Measurements from ENCODE around the gene RICTOR. TPM values are rescaled to one million over a fixed set of nuclear protein-coding genes. Genes with fewer than 3 reads are reported as not detected.
A peak's percentile ranks its signal among the peaks of the same experiment; 100 is the strongest.

The RICTOR gene
- total RNA-seq, 2 donors from 2014 or later = 35.1 to 84.8 TPM

GRCh38 chr5:38899936-38900335 lies 174.3 kb downstream of the RICTOR start:
- no peak for ATAC-seq (replicated peaks)
- H3K36me3 Mint-ChIP-seq (ENCODE audit: low read depth) = no peaks in the 10 kb centered on the region
- no peaks in the 10 kb centered on the region for H3K4me1 Mint-ChIP-seq
- H3K9me3 Mint-ChIP-seq = peaks cover 7% of the 10 kb centered on the region
- no peak overlapping the region for H3K27ac Mint-ChIP-seq
- H3K27me3 Mint-ChIP-seq = peaks cover 13% of the 10 kb centered on the region
- H3K4me3 Mint-ChIP-seq = no peak overlapping the region

GRCh38 chr5:38896760-38897159 lies 177.4 kb downstream of the RICTOR start:
- H3K36me3 Mint-ChIP-seq (ENCODE audit: low read depth) = no peaks in the 10 kb centered on the region
- no peak overlapping the region for H3K27ac Mint-ChIP-seq
- H3K9me3 Mint-ChIP-seq = peaks cover 5% of the 10 kb centered on the region
- H3K4me3 Mint-ChIP-seq = no peak overlapping the region
- peaks cover 15% of the 10 kb centered on the region for H3K27me3 Mint-ChIP-seq
- H3K4me1 Mint-ChIP-seq = no peaks in the 10 kb centered on the region
- ATAC-seq (replicated peaks) = no peak

GRCh38 chr5:38892363-38892762 lies 181.8 kb downstream of the RICTOR start:
- no peak overlapping the region for H3K27ac Mint-ChIP-seq
- no peaks in the 10 kb centered on the region for H3K4me1 Mint-ChIP-seq
- H3K9me3 Mint-ChIP-seq = peaks cover 5% of the 10 kb centered on the region
- H3K36me3 Mint-ChIP-seq (ENCODE audit: low read depth) = no peaks in the 10 kb centered on the region
- H3K27me3 Mint-ChIP-seq = peaks cover 27% of the 10 kb centered on the region
- H3K4me3 Mint-ChIP-seq = no peak overlapping the region
- peak; percentile 29 for ATAC-seq (replicated peaks)

DNA sequence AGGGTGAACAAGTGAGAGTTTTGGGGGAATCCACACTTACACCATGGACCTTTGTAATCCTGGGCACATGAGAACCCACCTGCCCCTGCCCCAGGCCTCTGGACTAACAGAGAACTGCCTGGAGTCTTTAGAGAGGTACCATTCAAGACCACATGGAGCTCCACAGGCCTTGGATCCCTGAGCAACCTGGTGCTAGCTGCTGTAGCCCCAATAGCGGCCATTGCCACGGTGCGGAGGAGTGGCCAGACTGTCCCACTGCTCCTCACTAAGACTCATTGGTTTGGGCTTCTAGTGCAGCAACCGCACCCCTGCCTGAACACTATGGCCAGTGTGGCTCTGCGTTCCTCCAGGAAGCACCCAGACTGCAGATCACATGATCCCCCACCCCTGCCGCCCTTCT lies 182.6 kb downstream of the RICTOR start:
- Mint-ChIP-seq H3K9me3 (peaks cover 5% of the 10 kb centered on the region), H3K4me3 (no peak overlapping the region), H3K4me1 (no peaks in the 10 kb centered on the region), H3K36me3 (ENCODE audit: low read depth) (no peaks in the 10 kb centered on the region), H3K27me3 (peaks cover 22% of the 10 kb centered on the region), H3K27ac (no peak overlapping the region)
- ATAC-seq (replicated peaks) = no peak

DNA sequence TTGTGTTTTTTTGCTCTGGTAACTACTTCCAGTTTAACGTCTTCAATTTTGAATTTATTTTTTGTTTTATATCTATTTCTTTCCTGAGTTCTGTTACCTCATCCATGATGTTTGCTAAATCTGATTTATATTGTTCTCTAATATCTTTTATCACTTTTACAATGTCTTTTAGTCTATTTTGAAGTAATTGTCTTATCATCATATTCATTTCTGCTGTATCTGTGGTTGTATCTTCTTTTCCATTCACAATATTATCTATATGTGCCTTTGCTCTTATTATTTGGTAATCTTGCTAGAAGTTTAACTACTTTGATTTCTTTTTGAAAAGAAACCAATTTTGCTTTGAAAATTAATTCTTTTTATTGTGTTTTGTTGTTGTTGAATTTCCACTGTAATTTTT lies 184.8 kb downstream of the RICTOR start:
- H3K9me3 Mint-ChIP-seq = peaks cover under 1% of the 10 kb centered on the region
- no peak overlapping the region for H3K4me3 Mint-ChIP-seq
- peaks cover 26% of the 10 kb centered on the region for H3K27me3 Mint-ChIP-seq
- no peaks in the 10 kb centered on the region for H3K36me3 Mint-ChIP-seq (ENCODE audit: low read depth)
- no peaks in the 10 kb centered on the region for H3K4me1 Mint-ChIP-seq
- H3K27ac Mint-ChIP-seq = no peak overlapping the region
- ATAC-seq (replicated peaks) = no peak

DNA sequence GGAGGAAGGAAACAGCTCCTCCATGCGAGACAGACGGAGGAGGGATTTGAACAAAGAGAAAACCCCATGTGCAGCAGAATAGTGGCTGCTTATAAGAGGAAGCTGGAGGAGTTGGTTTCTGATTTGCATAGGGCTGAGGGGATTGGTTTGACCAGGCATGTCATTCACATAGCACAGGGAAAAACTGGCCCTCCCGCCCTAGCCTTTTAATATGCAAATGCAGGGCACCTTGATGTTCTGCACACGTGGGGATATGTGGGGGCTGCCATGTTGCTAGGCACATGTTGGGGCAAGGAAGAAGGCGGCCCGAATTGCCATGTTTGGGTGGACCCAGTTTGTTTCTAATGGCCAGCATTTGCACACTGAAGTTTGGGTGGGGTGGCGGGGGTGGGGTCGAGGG lies 186.2 kb downstream of the RICTOR start:
- no peak overlapping the region for H3K4me3 Mint-ChIP-seq
- no peak for ATAC-seq (replicated peaks)

More for the DNA sequence above, 186.2 kb downstream of the RICTOR start:
- H3K27ac Mint-ChIP-seq = no peak overlapping the region
- H3K27me3 Mint-ChIP-seq = peaks cover 22% of the 10 kb centered on the region
- H3K9me3 Mint-ChIP-seq = no peaks in the 10 kb centered on the region
- H3K36me3 Mint-ChIP-seq (ENCODE audit: low read depth) = no peaks in the 10 kb centered on the region
- no peaks in the 10 kb centered on the region for H3K4me1 Mint-ChIP-seq

Other genes starting within 250 kb of the RICTOR start
- under 1 TPM; 0.19 to 0.26 TPM for gene OSMR, start 228.4 kb downstream of the RICTOR start, total RNA-seq
- gene FYB1, start 145.2 kb upstream of the RICTOR start, total RNA-seq = 100 to 1,000 TPM in 1 of 2 donors, 10 to 100 TPM in 1; 95.7 to 153 TPM